AG04449 (cell line): ENCODE data around the gene TBC1D20.

Experiments
- CTCF ChIA-PET: fragments of 350-600 bp; formaldehyde crosslinking; extraction: SDS; loops from one replicate; lab custom pipeline; 2021; ENCODE audit warnings: antibody characterized with exemption; lab: Yijun Ruan, JAX
- POLR2A ChIA-PET: fragments of 400-600, 350-600 bp; formaldehyde crosslinking; extraction: SDS; loops from one replicate; lab custom pipeline; 2020; ENCODE audit warnings: antibody characterized with exemption, inconsistent platforms; lab: Yijun Ruan, JAX
- DNase-seq: peaks from one replicate; pipeline ENCODE4 v3.0.0-alpha.2; 2010; ENCODE audit warnings: low read depth, low spot score
- H3K4me3 ChIP-seq: 2 replicates; pipeline ENCODE4 v1.5.1; 2011; ENCODE audit warnings: low read depth, mild to moderate bottlenecking, control low read depth, low read length
- TF ChIP-seq, protein P1 (sequence below): IDR thresholded peaks from one replicate; pipeline ENCODE4 v1.5.1; 2011; ENCODE audit warnings: mild to moderate bottlenecking, moderate library complexity, low read length, control low read depth, inconsistent platforms; ENCODE audit not compliant: insufficient read depth; ENCODE audit errors: missing control alignments

TBC1D20 gene

DNA sequence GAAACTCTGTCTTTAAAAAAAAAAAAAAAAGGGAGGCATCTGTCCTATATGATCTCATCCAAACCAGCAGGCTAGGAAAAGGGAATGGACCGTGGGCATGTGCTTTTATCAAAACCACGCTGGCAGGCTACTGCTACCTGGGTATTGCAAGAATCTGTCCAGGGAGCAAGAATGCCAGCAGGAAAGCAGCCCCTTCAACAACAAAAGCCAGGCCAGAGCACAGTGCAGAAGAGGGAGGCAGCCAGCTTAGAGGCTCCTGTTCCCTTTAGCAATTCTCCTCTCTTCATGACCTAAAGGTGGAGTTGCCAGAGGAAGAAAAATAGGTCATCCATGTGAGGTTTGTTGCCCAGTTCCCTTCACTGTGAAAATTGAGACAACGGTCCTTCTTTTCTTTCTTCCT is 18.2 kb downstream of the TBC1D20 start:
- TF ChIP-seq, protein P1, sequence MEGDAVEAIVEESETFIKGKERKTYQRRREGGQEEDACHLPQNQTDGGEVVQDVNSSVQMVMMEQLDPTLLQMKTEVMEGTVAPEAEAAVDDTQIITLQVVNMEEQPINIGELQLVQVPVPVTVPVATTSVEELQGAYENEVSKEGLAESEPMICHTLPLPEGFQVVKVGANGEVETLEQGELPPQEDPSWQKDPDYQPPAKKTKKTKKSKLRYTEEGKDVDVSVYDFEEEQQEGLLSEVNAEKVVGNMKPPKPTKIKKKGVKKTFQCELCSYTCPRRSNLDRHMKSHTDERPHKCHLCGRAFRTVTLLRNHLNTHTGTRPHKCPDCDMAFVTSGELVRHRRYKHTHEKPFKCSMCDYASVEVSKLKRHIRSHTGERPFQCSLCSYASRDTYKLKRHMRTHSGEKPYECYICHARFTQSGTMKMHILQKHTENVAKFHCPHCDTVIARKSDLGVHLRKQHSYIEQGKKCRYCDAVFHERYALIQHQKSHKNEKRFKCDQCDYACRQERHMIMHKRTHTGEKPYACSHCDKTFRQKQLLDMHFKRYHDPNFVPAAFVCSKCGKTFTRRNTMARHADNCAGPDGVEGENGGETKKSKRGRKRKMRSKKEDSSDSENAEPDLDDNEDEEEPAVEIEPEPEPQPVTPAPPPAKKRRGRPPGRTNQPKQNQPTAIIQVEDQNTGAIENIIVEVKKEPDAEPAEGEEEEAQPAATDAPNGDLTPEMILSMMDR: no peak
- DNase-seq: no peak
- H3K4me3 ChIP-seq: no peak overlapping the region
- ChIA-PET POLR2A (no interaction called here), CTCF (interaction anchor here (1.1 to 1.2 kb wide), 2 partner anchors 9 to 11 kb away, joined by 3 to 4 read pairs; no protein-coding TSS in a partner anchor)

GRCh38 chr20:443223-443775 is 19.0 kb downstream of the TBC1D20 start:
- TF ChIP-seq, protein P1: no peak
- ChIA-PET CTCF (interaction anchor here (0.7 to 1.9 kb wide), 3 partner anchors 8 to 88 kb away, joined by 3 to 5 read pairs (median 4); no protein-coding TSS in a partner anchor), POLR2A (no interaction called here)
- no peak for DNase-seq
- no peak overlapping the region for H3K4me3 ChIP-seq

- ChIA-PET CTCF (no interaction called here), POLR2A (interaction anchor here (0.6 kb wide), 1 partner anchor 16 kb away, joined by 3 read pairs; no protein-coding TSS in a partner anchor)
- H3K4me3 ChIP-seq: no peak overlapping the region
- no peak for DNase-seq
- TF ChIP-seq, protein P1: no peak
These were observed 21.7 kb downstream of the TBC1D20 start for GRCh38 chr20:440636-441035.

DNA sequence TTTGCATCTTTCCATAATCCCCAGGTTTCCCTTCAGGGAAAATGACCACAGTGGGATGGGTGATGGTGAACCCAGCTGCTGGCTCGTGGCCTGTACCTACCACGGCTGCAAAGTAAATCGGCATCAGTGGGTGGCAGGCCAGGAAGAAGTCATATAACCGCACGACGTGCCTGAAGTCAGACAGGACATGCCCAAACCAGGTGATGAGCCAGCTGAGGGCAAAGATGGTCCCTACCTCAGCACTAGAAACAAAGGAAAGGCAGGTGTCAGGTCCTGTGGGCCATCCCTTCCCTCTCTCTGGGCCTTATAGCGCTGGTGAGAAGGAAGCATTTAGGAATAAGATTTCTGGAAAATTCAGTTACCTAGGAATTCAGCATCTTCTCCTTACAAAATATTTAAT is 22.2 kb downstream of the TBC1D20 start:
- H3K4me3 ChIP-seq: no peak overlapping the region

DNA sequence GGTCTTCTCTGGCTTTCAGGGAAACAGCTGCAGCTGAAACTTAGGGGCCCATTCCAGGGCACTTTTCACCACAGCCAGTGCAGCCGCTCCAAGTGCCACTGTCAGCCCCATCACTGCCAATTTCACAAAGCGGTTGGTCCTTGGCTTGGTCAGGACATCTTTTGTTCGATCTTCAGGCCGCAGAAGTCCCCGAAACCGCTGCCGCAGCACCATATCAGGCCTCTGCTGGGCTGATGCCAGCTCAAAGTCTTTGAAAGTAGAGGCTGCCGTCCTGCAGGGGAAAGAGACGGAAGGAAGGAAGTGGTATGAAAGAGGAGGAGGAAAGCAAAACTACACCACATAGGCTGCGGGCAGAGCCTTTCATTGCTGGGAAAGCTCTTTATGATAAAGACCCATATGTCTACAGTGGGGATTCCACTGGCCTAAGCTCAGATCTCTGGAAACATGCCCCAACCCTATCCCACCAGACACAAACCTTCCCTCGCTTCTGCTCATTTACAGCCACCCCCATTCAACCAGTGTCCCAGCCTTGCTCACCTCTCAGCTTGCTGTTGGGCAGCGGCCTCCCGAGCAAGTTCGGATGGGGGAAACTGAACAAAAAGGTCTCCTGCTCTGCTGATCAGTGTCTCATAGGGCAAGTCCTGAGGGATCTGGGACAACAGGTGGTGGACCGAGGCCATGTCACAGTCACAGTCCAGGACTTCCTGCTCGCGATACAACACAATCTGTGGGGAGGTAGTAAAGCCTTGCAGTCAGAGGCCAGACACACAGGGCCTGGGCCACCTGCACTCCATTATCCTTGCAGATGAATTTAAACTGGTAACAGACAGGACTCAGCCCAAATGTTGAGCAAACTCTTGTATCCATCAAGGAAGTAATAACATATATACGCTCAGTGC is 23.5 kb downstream of the TBC1D20 start:
- no peak for DNase-seq
- ChIA-PET CTCF (interaction anchor here (1.5 to 1.7 kb wide), 3 partner anchors 11 to 84 kb away, joined by 3 to 6 read pairs (median 4); no protein-coding TSS in a partner anchor), POLR2A (no interaction called here)
- no peak overlapping the region for H3K4me3 ChIP-seq
- TF ChIP-seq, protein P1: no peak

More for the DNA sequence above, 22.2 kb downstream of the TBC1D20 start:
- POLR2A ChIA-PET: no interaction called here
- CTCF ChIA-PET: no interaction called here
- TF ChIP-seq, protein P1: no peak
- no peak for DNase-seq
